Neural progenitor cell (in vitro differentiated cells): ENCODE measurements around the gene KDM2A.
"Not testable (repeated sequence)": the region's sequence is repeated elsewhere in the genome, so short reads cannot be mapped to it uniquely, and the experiment has no call there.

Source experiments
- CTCF ChIP-seq: fragments of 200-600 bp; sonication (generic); IDR thresholded peaks from 2 replicates; pipeline ENCODE4 v1.5.1; 2017; ENCODE audit warnings: antibody characterized with exemption, mild to moderate bottlenecking
- EZH2phosphoT487 ChIP-seq: fragments of 200-600 bp; sonication (generic); IDR thresholded peaks from 2 replicates; pipeline ENCODE4 v1.6.1; 2017; ENCODE audit warnings: antibody characterized with exemption

- not testable (repeated sequence) for TF ChIP-seq CTCF, EZH2phosphoT487
Measured at GRCh38 chr11:67123801-67124200, 4.7 kb downstream of the KDM2A start.
